ENCODE results near the gene SMARCB1.

- TF ChIP-seq POLR2AphosphoS5 (IDR thresholded peaks at IDR 0.05) = no peak
- no peak for TF ChIP-seq CTCF (IDR thresholded peaks at IDR 0.05)
- TF ChIP-seq POLR2A (IDR thresholded peaks at IDR 0.05) = no peak
These were observed 19.5 kb upstream of the SMARCB1 start for GRCh38 chr22:23767303-23767672.

Measured in breast epithelium (tissue), 3 donors.